ENCODE results near the gene EHBP1.

DNA sequence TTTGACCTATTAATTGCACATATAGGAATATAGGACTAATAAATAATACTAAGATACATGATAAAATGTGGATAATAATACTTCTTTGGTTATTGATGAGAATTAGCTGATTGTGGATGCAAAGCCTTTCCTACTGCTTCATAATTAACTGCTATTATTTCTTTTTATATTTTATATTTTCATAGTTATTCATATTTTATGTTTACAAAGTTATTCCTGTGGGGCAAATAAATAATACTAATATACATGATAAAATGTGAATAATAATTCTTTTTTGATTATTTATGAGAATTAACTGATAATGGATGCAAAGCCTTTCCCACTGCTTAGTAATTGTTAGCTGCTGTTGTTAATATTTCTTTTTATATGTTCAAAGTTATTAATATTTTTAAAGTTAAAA is 146.7 kb downstream of the EHBP1 start:
- no peak for TF ChIP-seq POLR2A (IDR thresholded peaks at IDR 0.05; ENCODE audit: extremely low read depth, insufficient read length)
- TF ChIP-seq, protein P1, sequence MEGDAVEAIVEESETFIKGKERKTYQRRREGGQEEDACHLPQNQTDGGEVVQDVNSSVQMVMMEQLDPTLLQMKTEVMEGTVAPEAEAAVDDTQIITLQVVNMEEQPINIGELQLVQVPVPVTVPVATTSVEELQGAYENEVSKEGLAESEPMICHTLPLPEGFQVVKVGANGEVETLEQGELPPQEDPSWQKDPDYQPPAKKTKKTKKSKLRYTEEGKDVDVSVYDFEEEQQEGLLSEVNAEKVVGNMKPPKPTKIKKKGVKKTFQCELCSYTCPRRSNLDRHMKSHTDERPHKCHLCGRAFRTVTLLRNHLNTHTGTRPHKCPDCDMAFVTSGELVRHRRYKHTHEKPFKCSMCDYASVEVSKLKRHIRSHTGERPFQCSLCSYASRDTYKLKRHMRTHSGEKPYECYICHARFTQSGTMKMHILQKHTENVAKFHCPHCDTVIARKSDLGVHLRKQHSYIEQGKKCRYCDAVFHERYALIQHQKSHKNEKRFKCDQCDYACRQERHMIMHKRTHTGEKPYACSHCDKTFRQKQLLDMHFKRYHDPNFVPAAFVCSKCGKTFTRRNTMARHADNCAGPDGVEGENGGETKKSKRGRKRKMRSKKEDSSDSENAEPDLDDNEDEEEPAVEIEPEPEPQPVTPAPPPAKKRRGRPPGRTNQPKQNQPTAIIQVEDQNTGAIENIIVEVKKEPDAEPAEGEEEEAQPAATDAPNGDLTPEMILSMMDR (IDR thresholded peaks at IDR 0.05; ENCODE audit: low read depth, low read length), result no peak
